ENCODE results near the gene RGS3. TPM values are rescaled to one million over a fixed set of nuclear protein-coding genes. Genes with fewer than 3 reads are reported as not detected.

The RGS3 gene
- polyA plus RNA-seq, 1 of the 3 experiments (the other 2 are of a cell fraction), result 50.6 TPM

- DNase-seq, result no peak
These were observed 111.1 kb downstream of the RGS3 start for GRCh38 chr9:113574441-113575262.

GRCh38 chr9:113577525-113578261 is 114.2 kb downstream of the RGS3 start:
- H3K4me3 ChIP-seq (ENCODE audit: low read depth in 2 of 2, low read length in 1 of 2), result no peak overlapping the region
- no peaks in the 10 kb centered on the region for H3K79me2 ChIP-seq (ENCODE audit: insufficient read depth)
- TF ChIP-seq, protein P1, sequence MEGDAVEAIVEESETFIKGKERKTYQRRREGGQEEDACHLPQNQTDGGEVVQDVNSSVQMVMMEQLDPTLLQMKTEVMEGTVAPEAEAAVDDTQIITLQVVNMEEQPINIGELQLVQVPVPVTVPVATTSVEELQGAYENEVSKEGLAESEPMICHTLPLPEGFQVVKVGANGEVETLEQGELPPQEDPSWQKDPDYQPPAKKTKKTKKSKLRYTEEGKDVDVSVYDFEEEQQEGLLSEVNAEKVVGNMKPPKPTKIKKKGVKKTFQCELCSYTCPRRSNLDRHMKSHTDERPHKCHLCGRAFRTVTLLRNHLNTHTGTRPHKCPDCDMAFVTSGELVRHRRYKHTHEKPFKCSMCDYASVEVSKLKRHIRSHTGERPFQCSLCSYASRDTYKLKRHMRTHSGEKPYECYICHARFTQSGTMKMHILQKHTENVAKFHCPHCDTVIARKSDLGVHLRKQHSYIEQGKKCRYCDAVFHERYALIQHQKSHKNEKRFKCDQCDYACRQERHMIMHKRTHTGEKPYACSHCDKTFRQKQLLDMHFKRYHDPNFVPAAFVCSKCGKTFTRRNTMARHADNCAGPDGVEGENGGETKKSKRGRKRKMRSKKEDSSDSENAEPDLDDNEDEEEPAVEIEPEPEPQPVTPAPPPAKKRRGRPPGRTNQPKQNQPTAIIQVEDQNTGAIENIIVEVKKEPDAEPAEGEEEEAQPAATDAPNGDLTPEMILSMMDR (IDR thresholded peaks at IDR 0.05), result no peak
- TF ChIP-seq FOSL2 (IDR thresholded peaks at IDR 0.05; ENCODE audit: borderline replicate concordance, low read depth), result peak; percentile 73; the same call in 1 of the 2 replicates
- TF ChIP-seq SMC3 (IDR thresholded peaks at IDR 0.05; ENCODE audit: low read depth, low read length), result no peak
- TF ChIP-seq IRF3 (IDR thresholded peaks at IDR 0.05; ENCODE audit: low read depth, low read length), result no peak
- TF ChIP-seq GABPA (IDR thresholded peaks at IDR 0.05; ENCODE audit: low read depth), result no peak
- no peak for TF ChIP-seq TAF1 (IDR thresholded peaks at IDR 0.05; ENCODE audit: borderline replicate concordance, low read depth, low read length)
- TF ChIP-seq SIN3A (IDR thresholded peaks at IDR 0.05; ENCODE audit: borderline replicate concordance, low read depth, low read length), result no peak
- TF ChIP-seq POLR2AphosphoS5 (IDR thresholded peaks at IDR 0.05; ENCODE audit: low read depth, low read length), result 0 out of 2 replicates have a peak, but pooled peaks have one; percentile 24
- no peak for TF ChIP-seq NRF1 (IDR thresholded peaks at IDR 0.05; ENCODE audit: low read depth, low read length)
- TF ChIP-seq JUND (IDR thresholded peaks at IDR 0.05), result no peak; the same call in 1 of the 2 replicates
- no peak for TF ChIP-seq CHD2 (IDR thresholded peaks at IDR 0.05; ENCODE audit: low read length, partially characterized antibody)
- no peak for TF ChIP-seq MEF2A (IDR thresholded peaks at IDR 0.05; ENCODE audit: borderline replicate concordance, low read depth)
- TF ChIP-seq TEAD4 (IDR thresholded peaks at IDR 0.05; ENCODE audit: borderline replicate concordance, insufficient read depth), result no peak

More at GRCh38 chr9:113574441-113575262, 111.1 kb downstream of the RGS3 start:
- TF ChIP-seq, protein P1 (IDR thresholded peaks at IDR 0.05), result no peak
- TF ChIP-seq MXI1 (IDR thresholded peaks at IDR 0.05; ENCODE audit: low read depth, low read length), result no peak
- CTCF ChIA-PET, result interaction anchor here (0.9 to 3.0 kb wide), 2 partner anchors 29 to 129 kb away, joined by 3 to 9 read pairs; no protein-coding TSS in a partner anchor
- Histone ChIP-seq H3K4me3 (ENCODE audit: low read depth in 2 of 2, low read length in 1 of 2) (no peak overlapping the region), H3K27ac (ENCODE audit: low read depth in 2 of 2, low read length in 1 of 2) (no peak overlapping the region), H3K79me2 (ENCODE audit: insufficient read depth) (no peaks in the 10 kb centered on the region), H3K9me2 (no peaks in the 10 kb centered on the region), H4K20me1 (ENCODE audit: insufficient read depth) (no peaks in the 10 kb centered on the region), H3K27me3 (ENCODE audit: insufficient read depth) (no peaks in the 10 kb centered on the region), H3K36me3 (replicated peaks in 1 of 2; ENCODE audit: control insufficient read depth in 1 of 2, insufficient read depth in 2 of 2, low read length in 1 of 2) (no peaks in the 10 kb centered on the region), H3K9me3 (no peaks in the 10 kb centered on the region), H3F3A (replicated peaks; ENCODE audit: insufficient read depth) (peaks cover 10% of the 10 kb centered on the region), H3K4me2 (no peak overlapping the region), H2AFZ (ENCODE audit: low read depth) (no peak overlapping the region), H3K9ac (no peak overlapping the region), H3K4me1 (ENCODE audit: control insufficient read depth in 1 of 2, insufficient read depth in 2 of 2, low read depth in 1 of 2, low read length in 1 of 2) (peaks cover 21 to 35% of the 10 kb centered on the region in 2 experiments; a peak in 3 of 4 replicates)
- 84% methylated on average over 12 of the region's 14 CpGs for WGBS (ENCODE audit: low lambda C conversion rate)
- POLR2A ChIA-PET, result no interaction called here

More at GRCh38 chr9:113577525-113578261, 114.2 kb downstream of the RGS3 start:
- ChIA-PET POLR2A (interaction anchor here (0.5 kb wide), 1 partner anchor 1541 kb away, joined by 4 read pairs; no protein-coding TSS in a partner anchor), CTCF (interaction anchor here (1.1 to 44.7 kb wide), 10 partner anchors 11 to 131 kb away, joined by 3 to 1335 read pairs (median 5); partner anchors contain the start of gene RGS3)
- H3K27me3 ChIP-seq (ENCODE audit: insufficient read depth), result no peaks in the 10 kb centered on the region
- peaks cover 16% of the 10 kb centered on the region for H3F3A ChIP-seq (replicated peaks; ENCODE audit: insufficient read depth)
- peak overlapping the region; percentile 31 to 90 for H3K27ac ChIP-seq (ENCODE audit: low read depth in 2 of 2, low read length in 1 of 2)
- peak overlapping the region; percentile 58 for H3K4me2 ChIP-seq
- H3K9me2 ChIP-seq, result no peaks in the 10 kb centered on the region
- H3K9me3 ChIP-seq, result no peaks in the 10 kb centered on the region
- 73% methylated on average over 11 of the region's 11 CpGs for WGBS (ENCODE audit: low lambda C conversion rate)
- peaks cover 32 to 50% of the 10 kb centered on the region in 2 experiments for H3K4me1 ChIP-seq (ENCODE audit: control insufficient read depth in 1 of 2, insufficient read depth in 2 of 2, low read depth in 1 of 2, low read length in 1 of 2)
- no peaks in the 10 kb centered on the region for H4K20me1 ChIP-seq (ENCODE audit: insufficient read depth)
- no peak overlapping the region for H2AFZ ChIP-seq (ENCODE audit: low read depth)
- no peak overlapping the region for H3K9ac ChIP-seq
- no peaks in the 10 kb centered on the region for H3K36me3 ChIP-seq (replicated peaks in 1 of 2; ENCODE audit: control insufficient read depth in 1 of 2, insufficient read depth in 2 of 2, low read length in 1 of 2)
- DNase-seq, result peak; percentile 53
